Measurements from ENCODE around the gene SEPTIN5. TPM values are rescaled to one million over a fixed set of nuclear protein-coding genes. Genes with fewer than 3 reads are reported as not detected.

Gene SEPTIN5
- total RNA-seq, 2 experiments from 2014 or later, result 0.71 to 0.75 TPM

DNA sequence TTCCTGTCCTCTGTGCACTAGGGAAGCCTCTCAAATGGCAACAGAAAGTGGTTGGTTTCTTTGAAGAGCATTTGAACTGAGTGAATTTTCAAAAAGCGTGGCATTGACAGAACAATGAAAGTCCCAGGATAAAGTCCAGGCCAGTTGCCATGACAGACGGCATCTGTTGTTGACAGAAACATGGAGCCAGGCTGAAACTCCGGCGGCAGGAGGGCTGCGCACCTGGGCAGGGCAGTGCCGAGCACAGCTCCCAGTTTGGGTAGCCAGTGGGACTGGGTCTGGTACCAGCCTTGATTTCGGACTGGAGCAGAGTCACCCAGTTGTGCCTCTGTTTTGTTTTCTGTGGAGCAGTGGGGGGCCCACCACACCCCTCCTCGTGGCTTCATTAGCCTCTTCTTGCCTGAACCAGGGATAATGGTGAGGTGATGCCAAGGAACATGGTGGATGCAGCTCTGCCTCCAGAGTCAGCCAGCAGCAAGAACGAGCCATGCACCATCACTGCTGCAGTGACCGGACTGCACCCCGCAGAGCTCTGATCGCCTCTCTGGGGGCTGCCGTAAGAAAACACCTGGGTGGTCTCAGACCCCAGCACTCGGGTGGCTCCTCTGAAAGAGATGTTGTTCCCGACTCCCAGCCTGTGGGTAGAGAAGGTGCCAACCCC is 9.8 kb upstream of the SEPTIN5 start:
- no peak for DNase-seq
- no peaks in the 10 kb centered on the region for H3K4me1 ChIP-seq (ENCODE audit: insufficient read depth, low read length)
- H3K27me3 Mint-ChIP-seq, result no peaks in the 10 kb centered on the region
- H3K27ac ChIP-seq (ENCODE audit: low read depth in 1 of 2, low read length in 2 of 2), result no peak overlapping the region
- ChIA-PET CTCF (no interaction called here), POLR2A (no interaction called here)
- no peak overlapping the region for H3K27ac Mint-ChIP-seq
- peaks cover 0 to 6% of the 10 kb centered on the region in 2 experiments for H3K9me3 ChIP-seq (ENCODE audit: control insufficient read depth in 1 of 2, insufficient read depth in 1 of 2, low read length in 2 of 2)
- H3K4me1 Mint-ChIP-seq (ENCODE audit: low read depth), result no peaks in the 10 kb centered on the region
- intact Hi-C loops (cut with DNase I, micrococcal nuclease), result no loop called here
- no peak for ATAC-seq (ENCODE audit: poor library complexity)
- no peaks in the 10 kb centered on the region for H3K36me3 ChIP-seq (ENCODE audit: insufficient read depth, low read length)
- H3K27me3 ChIP-seq (ENCODE audit: control insufficient read depth in 1 of 2, insufficient read depth in 2 of 2, low read length in 2 of 2), result peaks cover 0 to 5% of the 10 kb centered on the region in 2 experiments
- H3K9me3 Mint-ChIP-seq, result no peaks in the 10 kb centered on the region
- H3K4me3 Mint-ChIP-seq, result no peak overlapping the region
- H3K4me3 ChIP-seq (ENCODE audit: low read length), result no peak overlapping the region
- H3K36me3 Mint-ChIP-seq (ENCODE audit: low read depth), result no peaks in the 10 kb centered on the region
- TF ChIP-seq, protein P1, sequence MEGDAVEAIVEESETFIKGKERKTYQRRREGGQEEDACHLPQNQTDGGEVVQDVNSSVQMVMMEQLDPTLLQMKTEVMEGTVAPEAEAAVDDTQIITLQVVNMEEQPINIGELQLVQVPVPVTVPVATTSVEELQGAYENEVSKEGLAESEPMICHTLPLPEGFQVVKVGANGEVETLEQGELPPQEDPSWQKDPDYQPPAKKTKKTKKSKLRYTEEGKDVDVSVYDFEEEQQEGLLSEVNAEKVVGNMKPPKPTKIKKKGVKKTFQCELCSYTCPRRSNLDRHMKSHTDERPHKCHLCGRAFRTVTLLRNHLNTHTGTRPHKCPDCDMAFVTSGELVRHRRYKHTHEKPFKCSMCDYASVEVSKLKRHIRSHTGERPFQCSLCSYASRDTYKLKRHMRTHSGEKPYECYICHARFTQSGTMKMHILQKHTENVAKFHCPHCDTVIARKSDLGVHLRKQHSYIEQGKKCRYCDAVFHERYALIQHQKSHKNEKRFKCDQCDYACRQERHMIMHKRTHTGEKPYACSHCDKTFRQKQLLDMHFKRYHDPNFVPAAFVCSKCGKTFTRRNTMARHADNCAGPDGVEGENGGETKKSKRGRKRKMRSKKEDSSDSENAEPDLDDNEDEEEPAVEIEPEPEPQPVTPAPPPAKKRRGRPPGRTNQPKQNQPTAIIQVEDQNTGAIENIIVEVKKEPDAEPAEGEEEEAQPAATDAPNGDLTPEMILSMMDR (IDR thresholded peaks at IDR 0.05), result no peak

DNA sequence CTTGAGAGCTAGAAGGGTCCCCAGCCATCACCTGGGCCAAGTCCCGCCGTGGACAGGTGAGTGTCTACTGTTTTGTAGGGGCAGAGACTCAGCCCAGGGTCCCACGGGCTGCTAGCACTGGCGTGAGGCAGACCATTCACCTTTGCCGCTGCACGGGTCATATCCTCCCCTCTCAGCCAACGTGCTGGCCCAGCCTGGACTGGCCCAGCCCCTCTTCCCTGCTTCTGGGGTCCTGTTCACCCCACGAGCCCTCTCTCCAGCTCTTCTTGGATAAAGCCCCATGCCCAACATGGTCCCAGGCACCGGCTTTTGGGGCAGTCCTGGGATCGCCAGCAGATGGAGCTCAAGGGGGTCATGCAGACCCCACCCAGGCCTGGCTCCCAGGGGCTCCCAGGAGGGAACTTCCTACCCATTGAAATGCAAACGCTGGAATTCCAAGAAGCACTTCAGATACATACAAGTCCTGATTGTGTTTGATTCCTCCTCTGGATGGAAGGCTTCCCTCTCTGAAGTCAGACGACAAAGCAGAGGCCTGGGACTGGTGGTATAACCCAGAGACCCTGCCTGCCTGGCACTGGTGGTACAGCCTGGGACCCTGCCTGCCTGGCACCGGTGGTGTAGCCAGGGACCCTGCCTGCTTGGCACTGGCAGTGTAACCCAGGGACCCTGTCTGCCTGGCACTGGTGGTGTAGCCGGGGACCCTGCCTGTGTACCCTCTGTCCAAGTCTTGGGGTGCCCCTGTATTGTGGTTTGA is 8.9 kb upstream of the SEPTIN5 start:
- Mint-ChIP-seq H3K36me3 (ENCODE audit: low read depth) (no peaks in the 10 kb centered on the region), H3K27ac (no peak overlapping the region), H3K9me3 (no peaks in the 10 kb centered on the region), H3K4me3 (no peak overlapping the region), H3K27me3 (no peaks in the 10 kb centered on the region), H3K4me1 (ENCODE audit: low read depth) (no peaks in the 10 kb centered on the region)
- Histone ChIP-seq H3K9me3 (ENCODE audit: control insufficient read depth in 1 of 2, insufficient read depth in 1 of 2, low read length in 2 of 2) (peaks cover 0 to 6% of the 10 kb centered on the region in 2 experiments), H3K27me3 (ENCODE audit: control insufficient read depth in 1 of 2, insufficient read depth in 2 of 2, low read length in 2 of 2) (peaks cover 0 to 5% of the 10 kb centered on the region in 2 experiments), H3K36me3 (ENCODE audit: insufficient read depth, low read length) (no peaks in the 10 kb centered on the region), H3K4me1 (ENCODE audit: insufficient read depth, low read length) (no peaks in the 10 kb centered on the region), H3K4me3 (ENCODE audit: low read length) (no peak overlapping the region), H3K27ac (ENCODE audit: low read depth in 1 of 2, low read length in 2 of 2) (no peak overlapping the region)
- CTCF ChIA-PET, result no interaction called here
- TF ChIP-seq, protein P1 (IDR thresholded peaks at IDR 0.05), result no peak
- intact Hi-C loops (cut with DNase I, micrococcal nuclease), result no loop called here
- ATAC-seq (ENCODE audit: poor library complexity) (no peak), DNase-seq (no peak)
- POLR2A ChIA-PET, result no interaction called here

- Histone ChIP-seq H3K4me3 (ENCODE audit: low read length) (no peak overlapping the region), H3K27me3 (ENCODE audit: control insufficient read depth in 1 of 2, insufficient read depth in 2 of 2, low read length in 2 of 2) (peaks cover 0 to 5% of the 10 kb centered on the region in 2 experiments), H3K4me1 (ENCODE audit: insufficient read depth, low read length) (no peaks in the 10 kb centered on the region), H3K27ac (ENCODE audit: low read depth in 1 of 2, low read length in 2 of 2) (no peak overlapping the region), H3K9me3 (ENCODE audit: control insufficient read depth in 1 of 2, insufficient read depth in 1 of 2, low read length in 2 of 2) (peaks cover 0 to 6% of the 10 kb centered on the region in 2 experiments), H3K36me3 (ENCODE audit: insufficient read depth, low read length) (no peaks in the 10 kb centered on the region)
- Mint-ChIP-seq H3K27me3 (peaks cover under 1% of the 10 kb centered on the region), H3K36me3 (ENCODE audit: low read depth) (no peaks in the 10 kb centered on the region), H3K27ac (no peak overlapping the region), H3K4me3 (no peak overlapping the region), H3K9me3 (no peaks in the 10 kb centered on the region), H3K4me1 (ENCODE audit: low read depth) (no peaks in the 10 kb centered on the region)
- ATAC-seq (ENCODE audit: poor library complexity) (no peak), DNase-seq (no peak)
- POLR2A ChIA-PET, result no interaction called here
- intact Hi-C loops (cut with DNase I, micrococcal nuclease), result no loop called here
- TF ChIP-seq, protein P1 (IDR thresholded peaks at IDR 0.05), result no peak
- CTCF ChIA-PET, result no interaction called here
Measured at GRCh38 chr22:19706661-19707151, 7.6 kb upstream of the SEPTIN5 start.

Measured in CD4-positive, alpha-beta T cell (primary cell).